ACHN (cell line): ENCODE data around the gene TAC3.
"Not testable (repeated sequence)": the region's sequence is repeated elsewhere in the genome, so short reads cannot be mapped to it uniquely, and the experiment has no call there.

Experiments used
- DNase-seq: peaks from one replicate; pipeline ENCODE4 v3.0.0-alpha.2; 2015
- in situ Hi-C: cut with HindIII; loops from 2 replicates; pipeline ENCODE4 v1.10.0; 2017; ENCODE audit warnings: low sequenced_read_pairs, low pct_ligation_motif_present, low pct_unique_long_range_greater_than_20kb

The TAC3 gene

DNA sequence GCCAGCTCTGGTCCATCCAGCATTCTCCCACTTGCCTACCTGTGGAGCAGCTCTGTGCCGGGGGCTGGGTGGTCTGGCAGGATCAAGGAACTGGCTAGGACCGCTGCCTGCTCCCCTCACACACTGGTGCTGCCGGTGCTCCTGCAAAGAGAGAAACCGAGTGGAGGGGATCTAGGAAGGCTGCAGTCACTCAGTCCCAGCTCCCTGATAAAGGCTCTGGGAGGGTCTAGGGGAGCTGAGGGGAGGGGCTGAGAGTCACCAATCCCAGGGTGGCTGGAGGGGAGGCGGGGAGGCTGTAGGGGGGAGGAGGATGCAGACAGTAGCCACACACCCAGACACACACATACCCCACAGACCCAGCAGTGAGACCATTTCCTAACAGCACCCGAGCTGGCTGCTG lies at the start of gene TAC3:
TAC3 (minus strand) TSS at position 182 of the 400 bp plus-strand sequence. CDS start 732 bp downstream, outside the sequence.
- no peak for DNase-seq
- in situ Hi-C loops, result no loop called here

DNA sequence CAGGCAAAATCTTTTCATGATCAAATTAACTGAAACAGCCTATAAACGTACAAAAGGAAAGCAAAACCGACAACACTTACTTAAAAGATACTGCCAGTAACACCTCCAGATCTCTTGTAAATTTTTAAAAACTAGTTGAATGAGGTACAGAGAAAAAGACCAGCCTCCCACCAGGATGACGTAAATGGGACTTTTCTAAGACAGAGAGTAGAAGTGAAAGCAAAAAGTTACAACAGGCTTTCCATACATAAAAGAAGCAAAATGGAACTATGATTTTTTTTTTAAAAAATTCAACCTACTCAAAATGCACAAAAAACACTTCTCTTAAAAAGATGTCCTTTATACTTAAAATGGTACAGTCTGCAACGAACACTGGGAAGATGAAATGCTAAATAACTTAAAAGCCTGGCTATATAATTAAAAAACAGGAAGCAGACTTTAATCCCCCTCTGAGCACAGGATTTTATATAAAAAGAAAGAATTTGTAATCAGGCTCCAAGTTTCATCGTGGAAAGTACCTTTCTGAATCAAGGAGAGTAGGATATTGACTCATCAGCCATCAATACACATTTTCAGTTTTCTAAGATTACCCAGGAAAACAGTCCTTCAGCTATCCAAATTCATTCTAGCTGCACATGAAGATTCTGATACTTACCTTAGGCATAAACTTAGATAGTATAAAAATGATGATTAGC lies 47.8 kb upstream of the TAC3 start:
- in situ Hi-C loops, result no loop called here
- peak; percentile 35 for DNase-seq

DNA sequence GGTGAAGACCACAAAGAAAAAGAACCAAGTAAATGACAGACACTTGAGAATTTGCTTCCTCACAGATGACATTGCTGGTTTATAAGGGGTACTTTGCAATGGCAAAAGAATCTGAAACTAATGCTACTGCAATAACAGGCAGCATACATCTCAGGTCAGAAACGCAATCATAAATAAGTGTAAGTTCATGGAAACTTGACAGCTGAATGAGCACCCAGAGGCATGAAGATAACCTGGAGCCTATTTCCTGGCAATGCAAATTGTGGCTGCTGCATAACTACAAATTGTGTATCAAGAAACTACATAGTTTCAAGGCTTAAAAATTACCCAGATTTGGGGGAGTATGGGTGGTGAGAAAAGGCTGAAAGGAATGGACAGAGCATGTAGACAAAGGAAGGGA lies 42.1 kb upstream of the TAC3 start:
- DNase-seq, result no peak
- in situ Hi-C loops, result no loop called here

DNA sequence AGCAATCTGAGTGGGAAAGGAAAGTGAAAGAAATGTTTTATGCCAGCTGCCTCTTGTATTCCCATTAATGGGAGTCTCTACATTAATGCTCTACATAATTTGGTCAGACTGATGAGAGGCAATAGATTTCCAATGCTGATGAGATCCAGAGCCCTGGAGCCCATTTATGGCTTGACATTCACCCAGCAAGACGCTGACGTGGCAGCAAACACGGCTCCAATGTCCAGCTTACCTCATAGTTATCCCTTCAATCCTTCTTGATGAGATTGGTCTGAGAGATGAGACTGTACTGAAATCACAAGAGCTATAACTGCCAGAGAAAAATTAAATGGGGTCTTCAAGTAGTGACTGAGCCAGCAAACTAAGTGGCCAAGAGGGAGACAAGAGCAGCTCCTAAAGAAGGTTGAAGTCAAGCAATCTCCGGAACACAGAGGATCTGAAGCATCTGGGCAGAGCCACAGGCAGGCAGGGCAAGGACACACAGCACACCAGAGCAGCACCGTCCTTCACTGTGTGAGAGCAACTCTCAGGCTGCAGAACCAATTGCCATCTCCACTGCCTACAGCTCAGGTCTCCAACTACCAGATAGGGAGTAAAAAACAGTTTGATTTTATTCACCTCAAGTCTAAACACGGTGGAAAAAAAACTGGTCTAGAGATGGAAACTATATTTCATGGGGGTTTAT lies 40.9 kb upstream of the TAC3 start:
- in situ Hi-C loops, result no loop called here
- DNase-seq, result no peak

DNA sequence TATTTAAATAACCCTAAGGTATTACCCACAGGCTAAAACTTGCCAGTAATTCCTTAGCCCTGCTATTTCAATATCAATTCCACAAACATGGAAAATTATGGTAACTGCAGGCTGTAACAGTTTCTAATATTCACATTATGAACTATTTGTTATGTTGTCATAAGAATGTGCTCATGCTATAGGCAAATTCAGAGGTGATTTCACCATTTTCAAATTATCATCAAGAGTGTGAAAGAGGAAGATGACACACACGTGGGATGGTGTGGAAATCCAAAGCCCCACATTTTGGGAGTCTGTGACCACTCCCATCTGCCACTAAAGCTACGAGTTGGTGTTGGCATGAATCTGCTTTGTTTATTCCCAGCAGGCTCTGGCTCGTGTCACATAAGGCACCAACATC lies 39.5 kb upstream of the TAC3 start:
- in situ Hi-C loops, result no loop called here
- DNase-seq, result no peak

DNA sequence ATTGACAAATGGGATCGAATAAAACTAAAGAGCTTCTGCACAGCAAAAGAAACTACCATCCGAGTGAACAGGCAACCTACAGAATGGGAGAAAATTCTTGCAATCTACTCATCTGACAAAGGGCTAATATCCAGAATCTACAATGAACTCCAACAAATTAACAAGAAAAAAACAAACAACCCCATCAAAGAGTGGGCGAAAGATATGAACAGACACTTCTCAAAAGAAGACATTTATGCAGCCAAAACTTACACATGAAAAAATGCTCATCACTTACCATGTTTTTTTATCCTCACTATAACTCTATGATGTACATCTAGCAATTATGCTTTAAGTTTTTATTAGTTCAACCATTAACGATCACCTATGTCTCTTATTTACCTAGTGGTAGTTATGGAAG lies 37.6 kb upstream of the TAC3 start:
- DNase-seq, in situ Hi-C loops: not testable (repeated sequence)

DNA sequence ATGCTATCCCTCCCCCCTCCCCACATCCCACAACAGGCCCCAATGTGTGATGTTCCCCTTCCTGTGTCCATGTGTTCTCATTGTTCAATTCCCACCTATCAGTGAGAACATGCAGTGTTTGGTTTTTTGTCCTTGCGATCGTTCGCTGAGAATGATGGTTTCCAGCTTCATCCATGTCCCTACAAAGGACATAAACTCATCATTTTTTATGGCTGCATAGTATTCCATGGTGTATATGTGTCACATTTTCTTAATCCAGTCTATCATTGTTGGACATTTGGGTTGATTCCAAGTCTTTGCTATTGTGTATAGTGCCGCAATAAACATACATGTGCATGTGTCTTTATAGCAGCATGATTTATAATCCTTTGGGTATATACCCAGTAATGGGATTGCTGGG lies 36.8 kb upstream of the TAC3 start:
- in situ Hi-C loops, result not testable (repeated sequence)

DNA sequence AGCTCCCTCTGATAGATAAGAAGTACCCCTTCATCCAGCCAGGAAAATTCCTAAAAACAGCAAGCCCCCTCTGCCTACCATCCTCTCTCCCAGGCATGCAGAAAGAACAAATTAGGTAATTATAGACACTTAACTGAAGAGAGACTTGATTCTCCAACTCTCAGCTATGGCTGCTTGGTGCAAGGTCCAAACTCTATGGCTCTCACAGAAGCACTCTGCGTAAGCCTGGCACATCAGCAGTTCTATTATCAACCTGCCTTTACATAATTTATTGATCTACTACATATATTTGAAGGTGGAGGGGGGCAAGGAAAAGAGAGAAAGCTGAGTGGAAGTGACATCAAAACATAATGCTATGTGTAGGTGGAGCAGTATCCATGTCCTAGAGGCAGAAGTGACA lies 34.7 kb upstream of the TAC3 start:
- in situ Hi-C loops, result no loop called here
- no peak for DNase-seq

More for the DNA sequence above, 36.8 kb upstream of the TAC3 start:
- not testable (repeated sequence) for DNase-seq

DNA sequence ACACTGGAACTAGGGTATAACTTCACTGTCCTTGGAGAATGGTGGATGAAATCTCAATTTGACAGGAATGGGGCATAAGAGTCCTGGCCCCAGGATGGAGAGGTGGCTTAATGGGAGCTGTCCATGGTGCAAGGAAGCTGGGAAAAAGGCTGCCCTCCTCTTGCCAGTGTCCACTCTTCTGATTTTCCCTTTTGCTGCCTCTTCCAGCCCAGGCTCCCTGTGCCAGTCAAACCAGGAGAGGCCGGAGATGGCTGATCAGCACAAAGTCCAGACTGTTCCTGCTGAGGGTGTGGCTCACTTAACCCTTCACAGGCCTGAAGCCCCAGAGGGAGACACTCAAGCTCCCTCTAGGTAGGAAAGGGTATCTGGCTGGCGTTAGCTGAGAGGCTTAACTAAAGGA lies 33.6 kb upstream of the TAC3 start, which contains the start of gene MYO1A:
MYO1A (minus strand) TSS at position 240 of the 400 bp plus-strand sequence. CDS start 1,806 bp downstream, outside the sequence.
- peak; percentile 25 for DNase-seq
- in situ Hi-C loops, result no loop called here

DNA sequence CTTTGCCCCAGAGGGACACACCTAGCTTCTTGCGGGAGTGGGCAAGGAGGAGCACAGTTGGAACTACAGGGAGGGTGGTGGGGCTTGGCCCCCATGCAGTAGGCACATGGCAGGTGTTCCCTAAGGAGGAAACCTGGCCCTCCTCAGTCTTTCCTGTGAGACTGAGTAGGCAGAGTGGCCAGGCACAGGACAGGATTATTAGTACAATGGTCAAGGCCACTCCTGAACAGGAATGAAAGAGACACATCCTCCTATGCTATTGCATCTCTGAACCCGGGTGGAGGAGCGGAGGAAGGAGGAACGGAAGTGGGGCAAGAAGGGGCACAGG lies 32.8 kb upstream of the TAC3 start:
- in situ Hi-C loops, result no loop called here
- no peak for DNase-seq

DNA sequence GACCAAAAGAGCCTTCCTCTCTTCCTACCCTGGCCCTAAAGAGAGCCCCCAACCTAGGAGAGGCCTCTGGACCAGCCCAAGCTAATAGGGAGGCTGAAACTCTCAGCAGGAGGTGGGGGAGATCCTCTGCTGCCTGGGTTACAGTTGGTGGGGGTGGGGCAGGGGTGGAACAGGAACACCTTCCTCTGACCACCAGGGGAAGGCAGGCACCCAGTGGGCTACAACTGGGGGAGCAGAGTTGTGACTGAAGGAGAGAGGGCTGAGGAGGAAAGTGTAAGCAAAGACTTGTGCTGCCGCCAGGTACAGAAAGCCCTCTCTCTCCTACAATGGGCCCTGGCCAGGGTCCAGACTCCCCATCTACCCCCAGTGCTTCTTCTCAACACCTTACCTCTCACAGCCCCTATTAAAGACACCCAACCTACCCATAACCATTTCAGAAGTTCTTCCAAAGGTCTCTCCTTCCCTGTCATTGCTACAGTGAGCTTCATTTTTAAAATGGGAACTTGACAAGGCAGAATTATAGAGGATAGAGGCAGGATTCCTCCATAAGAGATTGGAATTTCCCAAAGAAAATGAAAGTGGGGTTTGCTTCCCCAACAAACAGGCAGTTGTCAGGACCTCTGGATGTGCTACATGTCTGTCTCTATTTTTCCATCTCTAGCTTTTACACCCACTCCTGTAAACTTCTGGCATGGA lies 32.2 kb upstream of the TAC3 start:
- in situ Hi-C loops, result no loop called here
- no peak for DNase-seq

DNA sequence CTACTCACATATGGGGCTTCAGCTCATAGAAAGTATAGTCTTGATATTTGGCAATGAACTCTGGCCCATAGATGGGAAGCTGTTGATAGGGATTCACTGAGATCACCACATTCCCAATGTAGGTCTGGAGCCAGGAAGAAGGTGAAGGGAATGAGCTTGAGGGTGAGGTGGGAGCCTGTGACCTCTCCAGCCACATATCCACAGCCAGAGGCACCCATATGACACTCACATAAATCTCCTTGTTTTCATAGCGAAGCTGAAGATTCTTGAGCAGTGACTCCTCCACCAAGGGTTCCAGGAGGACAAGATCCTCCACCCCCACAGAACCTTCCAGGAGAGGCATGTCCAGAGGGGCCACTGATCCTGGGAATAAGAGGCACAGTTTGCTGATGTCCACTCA lies 31.7 kb upstream of the TAC3 start:
- in situ Hi-C loops, result no loop called here
- DNase-seq, result no peak

DNA sequence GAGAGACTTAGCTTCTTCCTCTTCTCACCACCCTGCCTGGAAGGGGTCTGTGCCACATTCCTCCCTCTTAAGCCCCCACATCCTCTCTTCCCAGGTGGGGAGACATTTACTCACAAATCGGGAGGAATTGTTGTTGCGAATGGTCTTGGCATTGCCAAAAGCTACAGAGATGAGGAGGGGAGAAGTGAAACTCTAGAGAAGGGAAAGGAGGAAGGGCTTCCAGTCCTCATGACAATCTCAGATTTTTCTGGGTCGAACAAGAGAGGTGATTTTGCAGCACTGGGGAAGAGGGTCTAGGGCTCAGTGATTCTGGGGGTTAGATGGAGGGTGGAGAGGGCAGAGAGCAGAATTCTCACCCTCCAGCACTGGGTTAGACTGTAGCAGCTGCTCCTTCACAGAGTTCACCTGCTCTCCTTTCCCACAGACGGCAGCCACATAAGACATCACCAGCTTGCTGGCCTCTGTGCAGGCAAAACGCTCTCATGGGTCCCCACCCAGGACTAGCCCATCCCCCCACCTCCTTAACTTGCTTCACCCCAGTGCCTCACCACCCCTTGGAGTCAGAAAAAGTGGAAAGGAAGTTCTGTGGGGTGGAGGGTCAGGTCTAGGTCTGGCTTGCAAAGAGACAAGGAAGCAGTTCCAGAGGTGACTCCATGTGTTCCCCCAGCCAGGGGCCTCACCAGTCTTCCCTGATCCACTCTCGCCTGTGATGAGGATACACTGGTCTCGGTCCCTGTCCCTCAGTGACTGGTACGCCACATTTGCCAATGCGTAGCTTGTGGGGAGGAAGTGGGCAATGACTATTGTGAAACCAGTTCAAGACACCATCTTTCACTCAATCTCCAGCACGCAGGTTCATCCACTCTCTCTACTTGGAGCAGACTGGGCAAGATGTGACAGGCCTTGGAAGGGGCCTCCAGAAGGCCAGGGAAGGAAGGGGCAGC lies 30.9 kb upstream of the TAC3 start:
- DNase-seq, result no peak

DNA sequence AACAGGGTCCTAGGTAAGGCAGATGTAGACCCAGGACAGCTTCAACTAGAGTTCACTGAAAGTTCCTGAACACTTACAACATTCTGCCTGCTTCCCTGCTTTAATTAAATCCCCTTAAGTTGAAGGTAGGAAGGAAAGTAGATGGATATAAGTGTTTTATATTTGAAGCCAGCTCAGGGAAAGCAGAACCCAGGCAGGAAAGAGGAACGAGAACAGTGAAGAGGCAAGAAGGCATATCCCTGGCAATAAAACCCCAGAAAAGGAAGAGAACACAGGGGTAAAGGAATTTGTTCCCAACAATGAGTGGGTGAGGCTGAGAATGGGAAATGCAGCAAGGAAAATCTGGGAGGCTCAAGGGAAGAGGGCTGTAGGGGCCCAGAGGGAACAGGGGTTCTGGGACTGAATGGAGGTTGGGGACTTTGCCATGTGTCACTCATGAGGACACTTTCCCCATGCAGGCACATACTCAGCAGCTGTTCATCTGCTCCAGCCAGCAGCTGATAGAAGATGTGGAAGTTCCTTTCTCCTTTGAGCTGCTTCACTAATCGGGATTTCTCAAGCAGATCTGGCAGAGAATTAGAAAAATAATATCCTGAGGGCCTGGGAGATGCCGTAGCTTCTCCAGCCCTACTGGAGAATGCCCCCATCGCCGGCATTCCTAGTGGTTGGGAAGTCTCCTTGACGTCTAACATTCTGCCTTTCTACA lies 29.9 kb upstream of the TAC3 start:
- in situ Hi-C loops, result no loop called here
- DNase-seq, result no peak

More for the DNA sequence above, 30.9 kb upstream of the TAC3 start:
- in situ Hi-C loops, result no loop called here

DNA sequence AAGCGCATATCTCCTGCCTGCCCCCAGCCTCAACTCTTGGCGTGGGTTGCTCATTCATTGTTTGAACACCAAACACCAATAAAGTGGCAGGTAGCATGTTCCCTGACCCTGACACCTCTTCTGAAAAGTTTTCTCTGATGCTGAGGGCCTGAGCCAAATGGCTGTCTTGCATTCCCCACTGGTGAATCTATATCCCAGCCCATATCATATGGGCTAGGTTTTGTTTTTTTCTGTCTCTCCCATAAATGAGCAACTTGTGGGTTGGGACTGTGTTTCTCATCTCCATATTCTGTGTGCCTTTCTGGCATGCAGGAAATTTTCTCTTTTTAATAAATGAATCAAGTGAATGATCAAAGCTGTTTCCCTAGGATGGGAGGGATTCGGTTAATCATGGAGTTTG lies 28.6 kb upstream of the TAC3 start:
- in situ Hi-C loops, result no loop called here
- DNase-seq, result no peak

DNA sequence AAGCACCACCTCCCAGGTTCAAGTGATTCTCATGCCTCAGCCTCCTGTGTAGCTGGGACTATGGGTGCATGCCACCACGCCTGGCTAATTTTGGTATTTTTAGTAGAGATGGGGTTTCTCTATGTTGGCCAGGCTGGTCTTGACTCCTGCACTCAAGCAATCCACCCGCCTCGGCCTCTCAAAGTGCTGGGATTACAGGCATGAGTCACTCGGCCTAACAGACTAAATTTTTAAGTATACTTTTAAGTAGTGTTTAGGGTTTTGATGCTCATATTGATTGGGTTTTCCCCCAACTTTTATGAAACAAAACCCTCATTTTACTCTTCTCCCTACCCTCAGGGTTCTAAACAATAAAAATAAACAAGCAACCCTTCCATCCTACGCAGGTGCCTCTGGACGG lies 28.1 kb upstream of the TAC3 start:
- in situ Hi-C loops, result no loop called here

DNA sequence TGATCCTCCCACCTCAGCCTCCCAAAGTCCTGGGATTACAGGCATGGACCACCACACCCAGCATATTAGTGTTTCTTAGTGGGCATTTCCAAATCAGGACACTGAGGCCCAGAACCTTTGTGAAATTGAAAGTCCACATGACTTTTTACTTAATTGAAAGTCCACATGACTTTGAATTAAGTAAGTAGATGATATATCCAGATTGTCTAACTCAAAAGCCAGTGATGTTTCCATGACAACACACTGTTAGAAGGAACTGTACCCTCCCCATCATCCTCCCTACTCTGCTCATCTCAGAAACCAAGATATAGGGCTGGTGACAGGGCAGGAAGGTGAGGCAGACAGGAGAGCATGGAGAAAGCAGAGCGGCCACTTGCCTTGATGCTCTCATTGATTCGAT lies 26.4 kb upstream of the TAC3 start:
- in situ Hi-C loops, result no loop called here
- DNase-seq, result no peak

More for the DNA sequence above, 28.1 kb upstream of the TAC3 start:
- no peak for DNase-seq

DNA sequence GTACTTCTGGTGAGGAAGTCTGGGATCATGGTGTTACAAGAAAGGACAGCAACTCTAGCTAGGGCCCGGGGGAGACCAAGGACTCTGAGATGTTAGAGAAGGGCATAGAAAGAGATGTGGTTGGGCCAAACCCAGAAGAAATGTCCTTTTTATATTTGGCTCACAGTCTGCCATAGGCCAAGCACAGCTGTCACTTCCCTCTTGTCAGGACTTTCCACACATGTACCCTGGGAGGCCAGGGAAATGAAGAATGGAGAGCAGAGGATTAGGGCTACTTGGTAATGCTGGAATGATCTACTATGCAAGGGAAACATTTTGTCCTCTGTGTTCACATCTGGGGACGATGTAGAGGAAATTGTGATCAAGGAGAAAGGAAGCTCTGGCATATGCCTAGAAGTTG lies 24.4 kb upstream of the TAC3 start:
- no peak for DNase-seq

More for the DNA sequence above, 24.4 kb upstream of the TAC3 start:
- in situ Hi-C loops, result no loop called here
